ENCODE measurements around the gene CTNNBIP1.

The CTNNBIP1 gene

DNA sequence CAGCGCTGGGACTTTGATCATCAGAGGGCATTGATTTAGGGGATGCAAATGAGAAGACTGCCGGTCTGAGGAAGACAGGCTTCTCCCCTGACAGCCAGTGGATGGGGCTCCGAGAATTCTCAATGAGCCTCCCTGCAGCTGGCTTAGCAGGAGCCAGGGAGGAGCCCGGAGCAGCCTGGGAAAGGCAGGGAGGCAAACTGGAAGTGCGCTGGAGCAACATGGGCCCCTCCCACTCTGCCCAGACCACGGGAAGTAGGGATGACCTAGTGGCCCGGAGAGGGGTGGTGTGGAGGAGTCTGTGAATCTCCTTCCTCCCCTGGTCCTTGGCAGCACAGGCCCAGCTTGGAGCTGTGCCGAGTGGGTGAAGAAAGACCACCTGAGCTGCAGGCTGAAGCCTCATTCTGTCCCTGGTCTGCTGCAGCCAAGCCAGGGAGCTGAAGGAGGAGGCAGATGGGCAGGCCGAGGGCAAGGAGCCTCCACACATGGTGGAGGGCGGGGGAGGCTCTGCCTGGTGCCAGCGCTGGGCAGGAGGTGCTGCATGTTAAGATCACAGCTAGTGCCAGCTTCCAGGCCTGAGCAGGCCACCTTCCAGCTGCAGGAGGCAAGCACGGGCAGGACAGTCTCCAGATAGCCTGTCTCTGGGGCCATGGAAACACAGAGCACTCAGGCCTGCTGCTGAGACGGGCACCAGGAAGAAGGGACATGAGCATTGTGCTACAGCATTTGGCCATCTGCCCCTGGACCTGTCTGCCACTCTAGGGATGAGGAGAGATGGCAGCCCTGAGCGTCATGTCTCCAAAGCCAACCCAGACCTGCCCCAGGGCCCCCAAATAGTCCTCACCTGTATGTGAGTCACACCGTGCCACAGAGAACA is 74.1 kb downstream of the CTNNBIP1 start:
- no peak for DNase-seq (ENCODE audit: low read depth in 3 of 3, low spot score in 1 of 3)

DNA sequence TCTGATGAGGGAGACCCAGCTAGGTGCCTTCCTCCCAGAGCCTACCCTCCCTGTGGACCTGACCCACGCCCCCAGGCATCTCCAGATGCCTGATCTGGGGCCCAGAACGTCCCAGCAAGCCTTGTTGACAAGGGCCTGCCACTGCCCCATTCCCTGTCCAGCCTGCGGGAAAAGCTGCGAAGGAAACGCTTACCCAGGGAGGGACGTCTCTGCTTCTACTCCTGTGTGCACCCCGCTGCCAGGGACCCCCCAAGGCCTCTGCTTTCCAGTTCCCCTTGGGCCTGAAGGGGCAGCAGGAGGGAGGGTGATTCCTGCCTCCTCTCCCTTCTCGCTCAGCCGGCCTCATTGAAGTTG is 74.7 kb downstream of the CTNNBIP1 start:
- DNase-seq (ENCODE audit: low read depth in 3 of 3, low spot score in 1 of 3), result no peak

DNA sequence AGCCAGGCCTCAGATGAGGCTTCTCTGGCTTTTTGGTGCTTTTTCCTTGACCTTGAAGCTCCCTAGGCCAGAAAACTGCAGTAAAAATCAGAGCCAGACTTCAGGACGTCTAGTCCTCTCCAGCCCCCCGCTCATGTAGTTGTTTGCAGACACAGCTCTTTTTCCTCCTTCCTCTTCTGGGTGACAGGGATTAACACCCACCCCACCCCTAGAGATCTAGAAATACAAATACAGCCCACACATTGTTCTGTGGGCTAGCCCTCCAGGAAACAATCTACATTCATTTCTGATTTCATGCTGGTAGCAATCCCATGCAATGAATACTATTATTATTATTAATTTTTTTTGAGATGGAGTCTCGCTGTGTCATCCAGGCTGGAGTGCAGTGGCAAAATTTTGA is 76.4 kb downstream of the CTNNBIP1 start:
- DNase-seq (ENCODE audit: low read depth in 3 of 3, low spot score in 1 of 3), result no peak

DNA sequence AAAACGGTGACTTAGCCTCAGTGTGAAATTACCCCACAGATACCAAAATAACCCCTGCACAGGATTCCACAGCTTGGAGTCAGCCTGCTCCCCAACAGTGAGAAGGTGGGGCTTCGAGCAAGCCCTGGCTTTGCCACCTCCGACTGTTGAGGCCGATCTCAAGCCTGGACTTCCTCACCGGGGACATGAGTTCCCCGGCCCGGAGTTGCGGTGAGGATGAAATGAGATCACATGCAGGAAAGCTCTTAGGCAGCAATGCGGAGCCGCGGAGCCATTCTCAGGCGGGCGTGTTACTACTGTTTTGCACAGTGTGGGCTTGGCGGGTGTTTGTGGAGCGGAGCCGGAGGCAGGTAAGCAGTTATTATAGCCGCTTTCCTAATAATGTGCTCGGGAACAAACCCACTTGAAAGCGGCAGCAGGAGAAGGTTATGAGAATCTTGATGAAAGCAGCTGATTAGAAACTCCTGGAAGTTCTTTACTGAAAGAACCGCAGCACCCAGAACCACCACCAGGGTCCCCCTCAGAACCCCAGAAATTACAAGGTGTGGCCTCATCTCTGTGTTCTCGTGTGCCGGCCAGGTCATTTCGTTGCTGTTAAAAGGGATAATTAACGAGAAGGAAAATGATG is 82.4 kb downstream of the CTNNBIP1 start:
- no peak for DNase-seq (ENCODE audit: low read depth in 3 of 3, low spot score in 1 of 3)

DNA sequence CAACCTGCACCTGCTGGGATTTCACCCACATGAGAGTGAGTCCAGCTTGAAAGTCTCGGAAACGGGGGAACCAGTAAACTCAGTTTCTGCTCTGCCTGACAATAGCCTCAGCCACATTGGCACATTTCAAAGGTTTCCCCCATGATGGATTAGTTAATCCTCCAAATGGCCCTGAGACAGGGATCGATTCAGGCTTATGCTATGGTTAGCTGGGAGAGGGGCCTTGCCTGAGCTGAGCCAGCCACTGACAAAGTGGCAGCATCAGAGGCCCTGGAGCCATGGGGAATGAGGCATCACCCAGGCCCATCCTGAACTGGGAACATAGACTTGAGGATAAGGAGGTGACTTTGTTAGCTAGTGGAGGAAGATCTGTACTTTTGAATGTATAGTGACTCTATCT is 83.5 kb downstream of the CTNNBIP1 start:
- no peak for DNase-seq (ENCODE audit: low read depth in 3 of 3, low spot score in 1 of 3)

DNA sequence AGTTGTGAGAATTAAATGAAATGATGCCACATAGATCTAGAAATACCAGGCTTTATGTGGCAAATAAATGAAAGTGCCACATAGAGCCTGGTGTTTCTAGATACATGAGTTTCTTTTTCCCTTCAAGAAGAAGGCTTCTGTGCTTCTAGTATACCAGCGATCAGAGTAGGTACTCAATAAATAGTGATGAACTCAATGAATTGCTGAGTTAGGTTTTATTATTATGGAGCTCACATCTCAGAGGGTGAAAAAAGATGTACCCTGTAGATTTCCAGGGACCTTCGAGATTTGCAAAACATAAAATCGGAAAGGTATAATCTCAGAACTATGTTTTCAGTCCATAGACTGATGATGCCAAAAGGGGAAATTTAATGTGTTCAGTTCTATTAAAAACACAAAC is 84.0 kb downstream of the CTNNBIP1 start:
- no peak for DNase-seq (ENCODE audit: low read depth in 3 of 3, low spot score in 1 of 3)

DNA sequence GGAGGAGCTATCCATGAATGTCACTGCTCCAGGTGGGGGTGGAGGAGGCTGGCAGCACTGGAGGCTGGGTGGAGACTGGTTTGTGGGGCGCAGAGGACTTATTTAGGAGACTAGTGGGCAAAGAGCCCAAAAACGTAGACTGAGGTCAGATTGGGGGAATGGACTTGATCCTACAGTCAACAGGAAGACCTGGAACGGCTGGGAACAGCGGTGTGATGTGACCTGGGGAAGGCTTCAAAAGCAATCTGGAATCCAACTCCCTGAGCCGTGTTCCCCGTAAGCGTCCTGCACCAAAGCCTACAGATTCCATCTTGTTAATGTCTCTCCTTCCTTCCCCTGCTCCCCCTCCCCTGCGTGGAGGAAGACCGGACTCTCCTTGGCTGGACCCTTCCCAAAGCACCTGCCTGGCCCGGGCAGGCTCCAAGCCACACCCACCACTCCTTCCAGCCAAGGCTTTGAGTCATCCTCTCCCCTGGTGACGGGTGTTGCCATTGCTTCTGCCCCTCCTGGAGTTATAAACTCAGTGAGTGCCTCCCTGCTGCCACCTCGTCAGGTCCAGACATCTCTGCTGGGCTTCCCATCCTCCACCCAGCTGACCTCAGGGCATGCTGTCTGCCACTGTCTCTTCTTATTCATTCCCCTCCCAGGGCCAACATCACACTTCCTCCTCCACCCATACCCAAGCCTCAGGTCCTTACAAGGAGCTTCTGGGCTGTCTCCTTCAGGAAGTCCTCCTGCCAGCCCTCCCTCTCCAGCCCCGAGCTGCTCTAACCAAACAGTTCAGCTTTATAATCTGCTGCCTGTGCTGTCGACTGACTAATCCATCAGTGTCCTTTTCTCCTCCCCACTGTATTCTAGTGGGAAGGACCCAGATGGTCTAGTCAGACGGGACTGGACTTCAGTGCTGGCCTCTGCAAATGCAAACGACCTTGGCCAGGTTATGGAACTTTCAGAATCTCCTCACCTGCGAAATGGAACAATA is 84.7 kb downstream of the CTNNBIP1 start:
- DNase-seq (ENCODE audit: low read depth in 3 of 3, low spot score in 1 of 3), result no peak

DNA sequence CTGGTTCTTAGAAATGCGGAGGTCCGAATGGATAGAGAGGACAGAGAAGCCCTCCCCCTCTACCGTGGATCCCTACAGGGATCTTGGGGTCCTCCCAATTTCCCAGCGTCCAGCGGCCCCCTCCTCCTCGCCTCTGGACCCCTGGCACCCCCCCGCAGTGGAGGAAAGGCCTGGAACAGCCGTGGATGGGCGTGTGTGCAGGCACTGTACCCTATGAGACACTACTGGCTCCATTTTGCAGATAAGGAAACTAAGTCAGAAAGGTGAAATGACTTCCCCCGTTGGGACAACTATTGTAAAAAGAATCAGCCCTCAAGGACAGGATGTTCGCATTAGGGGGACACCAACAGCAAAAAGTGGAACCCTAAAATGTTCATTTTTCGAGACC is 85.4 kb downstream of the CTNNBIP1 start:
- no peak for DNase-seq (ENCODE audit: low read depth in 3 of 3, low spot score in 1 of 3)

DNA sequence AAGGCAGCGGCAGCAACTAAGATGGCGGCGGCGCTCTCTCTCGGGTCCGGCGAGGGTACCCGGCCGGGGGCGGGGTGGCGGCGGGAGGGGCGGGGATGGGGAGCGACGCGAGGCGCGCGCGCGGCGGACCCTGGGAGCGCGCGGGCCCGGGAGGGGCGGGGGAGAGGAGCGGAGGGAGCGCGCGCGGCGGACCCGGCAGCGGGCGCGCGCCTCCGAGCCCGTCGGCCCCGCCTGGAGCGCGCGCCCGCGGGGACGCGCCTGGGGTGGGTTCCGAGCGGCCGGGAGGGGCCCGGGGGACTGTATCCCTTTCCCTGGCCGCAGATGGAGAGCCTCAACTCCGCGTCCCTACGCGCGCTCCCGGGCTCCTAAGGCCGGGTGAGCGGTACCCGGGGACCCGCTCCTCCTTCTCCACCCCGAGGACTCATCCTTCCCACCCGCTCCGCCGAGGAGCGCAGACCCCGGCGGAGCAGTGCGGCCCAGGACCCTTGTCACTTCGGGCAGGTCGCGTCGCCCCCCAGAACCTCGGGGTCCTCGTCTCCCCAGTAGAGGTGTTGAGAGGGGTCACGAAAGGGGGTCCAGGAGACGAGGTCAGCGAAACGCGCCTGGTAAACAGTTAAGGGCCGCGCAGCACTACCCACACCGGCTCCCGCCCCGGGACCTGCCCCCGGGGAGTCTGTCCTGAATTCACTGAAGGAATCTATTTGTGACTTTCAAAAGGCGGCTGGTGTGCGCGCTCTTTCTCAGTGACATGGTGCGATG is 85.9 kb downstream of the CTNNBIP1 start, which contains the start of gene CLSTN1:
CLSTN1 (minus strand) TSS at position 23 of the 759 bp plus-strand sequence. CDS start 232 bp downstream, outside the sequence.
- peak; percentile 80 to 86 (median 83) for DNase-seq (ENCODE audit: low read depth in 3 of 3, low spot score in 1 of 3)

DNA sequence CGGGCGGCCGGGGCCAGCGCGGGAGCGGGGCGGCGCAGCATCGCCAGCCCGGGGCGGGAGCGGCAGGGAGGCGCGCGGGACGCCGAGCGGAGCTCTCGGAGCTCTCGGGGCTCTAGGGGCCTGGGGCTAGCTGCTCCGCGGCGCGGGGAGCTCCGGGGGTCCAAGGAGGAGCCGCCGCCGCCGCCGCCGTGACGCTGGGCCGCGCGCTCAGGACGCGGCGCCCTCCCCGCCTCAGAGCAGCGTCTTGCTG is 86.5 kb downstream of the CTNNBIP1 start:
- DNase-seq (ENCODE audit: low read depth in 3 of 3, low spot score in 1 of 3), result no peak

DNA sequence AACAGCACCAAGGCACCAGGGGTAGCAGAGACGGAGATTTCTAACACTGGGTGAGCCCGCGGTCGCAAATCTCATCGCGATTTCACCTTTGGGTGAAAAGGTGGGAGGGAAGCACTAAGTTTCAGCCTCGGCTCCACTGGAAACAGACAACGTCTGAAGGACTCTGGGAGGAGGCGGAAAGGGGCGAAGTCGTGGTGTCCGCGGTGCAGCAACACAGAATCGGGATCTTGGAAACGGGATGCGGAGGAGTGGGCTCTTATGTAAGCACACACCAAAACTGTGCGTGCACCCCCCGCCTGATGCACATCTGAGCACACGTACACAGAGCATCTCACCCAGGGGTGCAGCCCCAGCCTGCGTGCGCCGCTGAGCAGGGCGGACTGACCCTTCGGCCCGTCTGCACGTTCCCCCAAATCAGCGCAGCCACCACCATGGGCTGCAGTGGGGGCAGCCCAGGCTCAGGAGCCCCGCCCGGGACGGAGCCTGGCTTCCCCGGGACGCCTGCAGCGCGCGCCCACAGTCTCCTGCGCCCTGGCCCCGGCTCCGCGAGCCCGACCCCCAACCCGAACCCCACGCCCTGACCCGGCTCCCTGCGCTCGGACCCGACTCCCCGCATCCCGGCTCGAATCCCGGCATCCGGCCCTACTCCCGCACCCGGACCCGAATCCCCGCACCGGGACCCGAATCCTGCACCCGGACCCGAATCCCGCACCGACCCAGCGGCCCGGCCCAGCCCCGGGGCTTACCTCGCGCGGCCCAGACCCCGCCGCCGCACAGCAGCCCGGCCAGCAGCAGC is 87.0 kb downstream of the CTNNBIP1 start:
- DNase-seq (ENCODE audit: low read depth in 3 of 3, low spot score in 1 of 3), result no peak

DNA sequence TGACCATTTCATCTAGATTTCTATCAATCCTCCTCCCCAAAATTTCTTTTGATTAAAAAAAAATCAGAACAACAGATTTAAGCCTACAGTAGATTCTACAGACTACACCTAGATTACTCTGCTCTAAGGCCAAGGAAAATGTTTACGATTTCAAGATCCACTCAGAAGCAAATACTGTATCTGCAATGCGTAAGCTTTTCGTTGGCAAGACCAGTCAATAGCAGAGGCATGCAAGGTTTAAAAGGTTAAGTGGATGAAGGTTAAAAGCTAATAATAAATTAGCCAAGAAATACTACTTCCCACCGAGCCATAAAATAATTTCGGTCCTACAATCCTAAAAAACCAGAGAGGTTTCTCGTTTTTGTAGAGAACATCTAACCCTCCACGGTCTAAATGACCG is 87.6 kb downstream of the CTNNBIP1 start:
- DNase-seq (ENCODE audit: low read depth in 3 of 3, low spot score in 1 of 3), result no peak

DNA sequence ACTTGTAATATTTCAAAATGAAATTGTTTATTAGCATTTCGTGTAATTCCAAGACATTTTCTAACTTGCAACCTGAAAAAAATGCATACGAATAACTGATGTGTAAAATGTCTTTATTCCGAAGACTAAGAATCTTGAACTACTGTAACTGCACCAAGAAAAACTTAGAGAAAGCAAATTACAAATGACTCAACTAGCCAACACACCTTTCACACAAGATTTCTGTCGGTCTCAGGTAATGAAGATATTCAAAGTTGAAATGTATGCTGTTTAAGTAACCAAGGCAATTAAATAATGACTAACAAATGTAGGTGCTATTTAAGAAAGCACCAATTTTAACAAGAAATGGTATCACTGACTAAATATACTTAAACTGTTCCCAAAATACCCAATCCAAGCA is 88.4 kb downstream of the CTNNBIP1 start:
- DNase-seq (ENCODE audit: low read depth in 3 of 3, low spot score in 1 of 3), result no peak

DNA sequence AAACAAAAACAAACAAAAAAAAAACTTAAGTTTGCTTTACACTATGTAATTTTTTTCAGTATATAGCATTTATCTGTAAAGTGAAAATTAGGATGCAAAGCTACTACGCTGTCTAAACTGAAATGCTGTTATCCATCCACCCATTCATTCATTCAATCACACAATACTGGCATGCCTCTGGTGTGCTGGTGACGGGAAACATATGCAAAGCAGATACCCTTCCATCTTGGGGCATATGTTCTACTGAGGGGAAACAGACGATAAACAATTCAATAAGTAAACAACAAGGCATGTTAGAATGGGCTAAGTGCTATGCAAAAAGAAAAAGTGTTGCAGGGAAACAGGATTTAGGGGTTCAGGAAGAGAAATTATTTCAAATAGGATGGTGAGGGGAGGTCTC is 89.5 kb downstream of the CTNNBIP1 start:
- no peak for DNase-seq (ENCODE audit: low read depth in 3 of 3, low spot score in 1 of 3)

DNA sequence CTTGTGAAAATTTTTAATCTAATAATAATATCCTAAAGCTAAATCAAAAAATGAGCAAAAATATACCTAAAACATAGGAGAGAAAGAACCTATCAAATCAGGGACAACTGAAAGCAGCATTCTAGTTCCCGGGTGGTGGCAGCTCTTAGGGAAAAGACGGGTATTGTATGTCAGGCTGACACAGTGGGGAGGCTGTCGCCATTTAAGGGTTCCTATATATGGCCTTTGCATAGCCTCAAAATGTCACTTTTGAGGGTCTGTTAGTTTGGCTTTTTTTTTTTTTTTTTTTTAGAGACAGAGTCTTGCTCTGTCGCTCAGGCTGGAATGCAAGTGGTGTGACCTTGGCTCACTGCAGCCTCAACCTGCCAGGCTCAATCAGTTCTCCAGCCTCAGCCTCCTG is 92.3 kb downstream of the CTNNBIP1 start:
- DNase-seq (ENCODE audit: low read depth in 3 of 3, low spot score in 1 of 3), result no peak

DNA sequence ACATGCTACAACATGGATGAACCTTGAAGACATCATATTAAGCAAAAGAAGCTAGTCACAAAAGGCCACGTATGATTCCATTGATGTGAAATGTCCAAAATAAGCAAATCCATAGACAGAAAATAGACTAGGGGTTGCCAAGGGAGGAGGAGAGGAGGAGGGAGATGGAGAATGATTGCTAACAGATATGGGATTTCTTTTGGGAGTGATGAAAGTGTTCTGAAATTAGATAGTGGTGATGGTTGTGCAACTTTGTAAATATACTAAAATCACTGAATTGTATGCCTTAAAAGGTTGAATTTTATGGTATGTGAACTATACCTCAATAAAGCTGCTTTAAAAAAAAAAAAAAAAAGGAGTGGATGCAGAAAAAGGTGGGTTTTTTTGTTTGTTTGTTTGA is 93.9 kb downstream of the CTNNBIP1 start:
- no peak for DNase-seq (ENCODE audit: low read depth in 3 of 3, low spot score in 1 of 3)

DNA sequence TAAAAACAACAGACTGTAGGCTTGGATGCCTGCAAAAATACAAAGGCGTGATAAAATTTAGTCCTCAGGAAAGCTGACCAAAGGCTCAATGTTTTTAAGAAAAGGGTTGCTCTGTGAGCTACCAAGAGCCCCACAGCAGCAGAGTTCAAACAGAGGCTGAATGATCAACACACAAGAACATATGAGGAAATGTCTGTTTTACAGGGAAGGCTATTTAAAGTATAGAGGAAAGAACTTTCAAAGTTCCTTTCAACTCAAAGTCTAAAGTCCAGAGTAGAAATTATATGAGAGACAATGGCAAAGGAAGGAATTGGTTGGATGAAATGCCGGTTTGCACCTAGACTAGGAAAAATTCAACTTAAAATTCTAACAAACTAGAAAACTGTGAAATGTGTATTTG is 94.9 kb downstream of the CTNNBIP1 start:
- no peak for DNase-seq (ENCODE audit: low read depth in 3 of 3, low spot score in 1 of 3)

DNA sequence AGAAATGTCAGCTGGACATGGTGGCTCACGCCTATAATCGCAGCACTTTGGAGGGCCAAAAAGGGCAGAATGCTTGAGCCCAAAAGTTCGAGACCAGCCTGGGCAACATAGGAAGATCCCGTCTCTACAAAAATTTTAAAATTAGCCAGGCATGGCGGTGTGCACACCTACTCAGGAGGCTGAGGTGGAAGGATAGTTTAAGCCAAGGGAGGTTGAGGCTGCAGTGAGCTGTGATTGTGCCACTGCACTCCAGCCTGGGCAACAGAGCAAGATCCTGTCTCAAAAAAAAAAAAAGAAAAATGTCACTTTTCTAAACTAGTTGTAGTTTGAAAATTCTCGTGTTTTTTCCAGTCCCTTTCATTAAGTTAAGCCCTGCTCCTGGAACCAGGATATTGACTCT is 95.5 kb downstream of the CTNNBIP1 start:
- DNase-seq (ENCODE audit: low read depth in 3 of 3, low spot score in 1 of 3), result no peak

DNA sequence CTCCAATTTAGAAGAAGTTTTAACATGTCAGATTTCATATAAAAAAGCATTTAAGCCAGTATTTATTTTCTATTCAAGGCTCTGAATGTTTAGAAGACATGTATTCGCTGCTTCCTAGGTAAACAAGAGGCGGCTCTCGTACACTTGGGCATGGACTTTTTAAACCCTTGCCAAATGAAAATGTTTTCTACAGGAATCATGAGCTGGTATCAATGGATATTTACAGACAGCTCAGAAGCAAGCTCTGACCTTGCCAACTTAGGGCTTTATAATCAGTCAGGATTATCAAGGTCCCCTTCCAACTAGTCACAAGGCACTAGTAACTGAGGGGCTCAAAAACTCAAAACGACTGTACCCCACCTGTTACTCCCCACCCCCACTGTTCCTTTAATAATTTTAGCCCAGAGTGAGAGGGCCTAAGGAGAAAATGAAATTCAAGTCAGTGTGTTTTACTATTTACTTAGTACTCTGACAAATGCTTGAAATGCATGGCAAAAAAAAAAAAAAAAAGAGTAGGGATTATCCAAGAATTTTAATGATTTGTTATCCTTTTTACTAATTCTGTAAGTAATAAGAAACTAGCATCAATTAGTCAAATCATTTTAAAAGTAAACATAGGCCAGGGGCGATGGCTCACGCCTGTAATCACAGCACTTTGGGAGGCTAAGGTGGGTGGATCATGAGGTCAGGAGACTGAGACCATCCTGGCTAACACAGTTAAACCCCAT is 98.7 kb downstream of the CTNNBIP1 start:
- DNase-seq (ENCODE audit: low read depth in 3 of 3, low spot score in 1 of 3), result no peak

DNA sequence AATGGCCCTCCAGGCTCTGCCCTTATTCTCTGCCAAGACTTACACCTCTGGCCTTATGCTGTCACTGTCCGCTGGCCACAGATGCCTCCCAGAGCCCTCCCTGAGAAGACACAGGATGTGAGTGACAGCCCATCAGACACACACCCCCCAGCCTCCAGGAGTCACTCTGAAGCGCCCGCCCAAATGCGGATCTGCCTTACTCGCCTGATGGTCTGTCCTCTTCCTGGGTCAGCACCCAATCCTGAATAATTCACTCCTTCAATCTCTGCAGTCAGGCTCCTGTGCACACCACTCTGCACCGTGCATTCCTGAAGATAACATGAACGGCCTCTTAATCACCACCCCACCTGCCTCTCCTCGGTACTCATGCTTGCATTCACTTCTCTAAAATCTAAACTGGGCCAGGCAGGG is 101.0 kb downstream of the CTNNBIP1 start:
- no peak for DNase-seq (ENCODE audit: low read depth in 3 of 3, low spot score in 1 of 3)
